HCT116 (cell line): ENCODE measurements around the gene PCNX1. TPM values are rescaled to one million over a fixed set of nuclear protein-coding genes. Genes with fewer than 3 reads are reported as not detected.

Source experiments
- ATAC-seq: fragments of 200-7000 bp; cut with Tn5 transposase; 2 replicates; pipeline ENCODE4 v1.9.1; 2020; ENCODE audit warnings: mild to moderate bottlenecking, moderate library complexity
- BruUV-seq: library from RNA; stranded (reverse); fragments of 400-500 nt; replicated peaks from 2 replicates; lab custom pipeline; 2021; lab: Mats Ljungman, UMichigan
- CTCF ChIA-PET: fragments of 300-600 bp; sonication (Branson Sonifier 250); formaldehyde crosslinking; loops from one replicate; lab custom pipeline; 2021; ENCODE audit warnings: antibody characterized with exemption; lab: Charles Lee
- POLR2A ChIA-PET: fragments of 300-600, 350-600 bp; sonication (Branson Sonifier 250); formaldehyde crosslinking; loops from one replicate; lab custom pipeline; 2021; ENCODE audit warnings: antibody characterized with exemption; lab: Charles Lee
- RAD21 ChIA-PET, 2 experiments: fragments of 300-600 bp; sonication (Branson Sonifier 250); formaldehyde crosslinking; loops; one replicate each; lab custom pipeline; 2023; ENCODE audit warnings: low total read pairs in 2 of 2; ENCODE audit not compliant: uncharacterized antibody in 2 of 2, unreplicated experiment in 2 of 2, low non-redundant PET in 1 of 2; lab: Charles Lee
- DNase-seq: peaks from one replicate; pipeline ENCODE4 v3.0.0-alpha.2; 2010; ENCODE audit warnings: low read depth, low spot score
- H2AFZ ChIP-seq: fragments of 200-600 bp; shearing (Covaris generic), sonication (generic); 2 replicates; pipeline ENCODE4 v1.6.1; 2017; ENCODE audit warnings: low read depth, mixed run types, mixed read lengths, antibody characterized with exemption, low read length; ENCODE audit not compliant: poor library complexity, severe bottlenecking
- H3K27ac ChIP-seq: 2 replicates; pipeline ENCODE4 v1.5.1; 2012; ENCODE audit warnings: low read depth, low read length
- H3K27me3 ChIP-seq: fragments of 200-600 bp; sonication (generic); 2 replicates; pipeline ENCODE4 v1.6.1; 2016; ENCODE audit warnings: mixed run types, low read length, mixed read lengths; ENCODE audit not compliant: insufficient read depth
- H3K36me3 ChIP-seq, 2 experiments: fragments of 200-500 bp in 1 of 2; fragments of 200-600 bp in 1 of 2; sonication (Bioruptor generic) in 1 of 2; sonication (generic) in 1 of 2; 2 replicates each; pipeline versions ENCODE4 v1.5.1 to v1.6.1; 2014 to 2016; ENCODE audit warnings: low read length in 2 of 2, inconsistent platforms in 1 of 2, mixed read lengths in 1 of 2, mixed run types in 1 of 2; ENCODE audit not compliant: insufficient read depth in 2 of 2, control insufficient read depth in 1 of 2
- H3K4me1 ChIP-seq, 2 experiments: fragments of 200-600 bp in 1 of 2; sonication (generic) in 1 of 2; 2 replicates each; pipeline versions ENCODE4 v1.5.1 to v1.6.1; 2012 to 2017; ENCODE audit warnings: low read length in 2 of 2, inconsistent platforms in 1 of 2, mild to moderate bottlenecking in 1 of 2, mixed read lengths in 1 of 2, mixed run types in 1 of 2, moderate library complexity in 1 of 2; ENCODE audit not compliant: insufficient read depth in 2 of 2, control insufficient read depth in 1 of 2
- H3K4me2 ChIP-seq: fragments of 200-600 bp; sonication (generic); 2 replicates; pipeline ENCODE4 v1.6.1; 2017; ENCODE audit warnings: mixed run types, low read length, mixed read lengths
- H3K4me3 ChIP-seq, 2 experiments: fragments of 200-600 bp in 1 of 2; sonication (generic) in 1 of 2; replicated peaks in 1 of 2; 2 replicates each; pipeline ENCODE4 v1.5.1; 2011 to 2016; ENCODE audit warnings: low read length in 2 of 2, control low read depth in 1 of 2, low read depth in 1 of 2, mild to moderate bottlenecking in 1 of 2, mixed read lengths in 1 of 2, mixed run types in 1 of 2
- H3K79me2 ChIP-seq: fragments of 200-600 bp; sonication (generic); 2 replicates; pipeline ENCODE4 v1.6.1; 2017; ENCODE audit warnings: mild to moderate bottlenecking, mixed run types, low read length, moderate library complexity, mixed read lengths; ENCODE audit not compliant: insufficient read depth
- H3K9ac ChIP-seq: fragments of 200-600 bp; sonication (generic); 2 replicates; pipeline ENCODE4 v1.6.1; 2016; ENCODE audit warnings: low read length, mixed read lengths
- H3K9me2 ChIP-seq: fragments of 200-600 bp; sonication (generic), shearing (Covaris generic); 2 replicates; pipeline ENCODE4 v1.6.1; 2017; ENCODE audit warnings: mixed run types, mild to moderate bottlenecking, moderate library complexity; ENCODE audit not compliant: insufficient read depth
- H3K9me3 ChIP-seq, 2 experiments: fragments of 200-500 bp in 1 of 2; fragments of 200-600 bp in 1 of 2; sonication (Bioruptor generic) in 1 of 2; sonication (generic) in 1 of 2; 2 replicates each; pipeline ENCODE4 v1.6.1; 2014 to 2017; ENCODE audit warnings: low read length in 2 of 2, mixed read lengths in 2 of 2, inconsistent platforms in 1 of 2, low read depth in 1 of 2, mild to moderate bottlenecking in 1 of 2, mixed run types in 1 of 2, moderate library complexity in 1 of 2; ENCODE audit not compliant: control insufficient read depth in 1 of 2, insufficient read depth in 1 of 2
- H4K20me1 ChIP-seq: fragments of 200-600 bp; sonication (generic), shearing (Covaris generic); 2 replicates; pipeline ENCODE4 v1.6.1; 2017; ENCODE audit warnings: mixed run types, mild to moderate bottlenecking, moderate library complexity; ENCODE audit not compliant: insufficient read depth
- ATF3 ChIP-seq: IDR thresholded peaks from 2 replicates; pipeline ENCODE4 v1.6.1; 2012
- CEBPB ChIP-seq: IDR thresholded peaks from 2 replicates; pipeline ENCODE4 v1.6.1; 2012; ENCODE audit warnings: low read depth
- ELF1 ChIP-seq: IDR thresholded peaks from 2 replicates; pipeline ENCODE4 v1.6.1; 2012; ENCODE audit warnings: low read depth, borderline replicate concordance
- EZH2 ChIP-seq: fragments of 200-600 bp; sonication (generic); IDR thresholded peaks from 2 replicates; pipeline ENCODE4 v1.6.1; 2017; ENCODE audit warnings: antibody characterized with exemption, mixed run types
- FOSL1 ChIP-seq: IDR thresholded peaks from 2 replicates; pipeline ENCODE4 v1.6.1; 2012; ENCODE audit warnings: low read depth
- JUND ChIP-seq: IDR thresholded peaks from 2 replicates; pipeline ENCODE4 v1.6.1; 2012
- POLR2AphosphoS5 ChIP-seq: IDR thresholded peaks from 2 replicates; pipeline ENCODE4 v1.6.1; 2011; ENCODE audit warnings: mild to moderate bottlenecking, low read depth, low read length, moderate library complexity
- SP1 ChIP-seq: IDR thresholded peaks from 2 replicates; pipeline ENCODE4 v1.6.1; 2012; ENCODE audit warnings: low read depth
- SRF ChIP-seq: IDR thresholded peaks from 2 replicates; pipeline ENCODE4 v1.6.1; 2012; ENCODE audit warnings: low read depth
- ZFX ChIP-seq: fragments of 450-650 bp; IDR thresholded peaks from 2 replicates; pipeline ENCODE4 v1.6.1; 2017
- ZNF274 ChIP-seq: fragments of 200-500 bp; sonication (Bioruptor generic); IDR thresholded peaks from 2 replicates; pipeline ENCODE4 v1.6.1; 2014; ENCODE audit warnings: mild to moderate bottlenecking, low read depth, low read length, inconsistent platforms
- intact Hi-C: fragments of 100-400 bp; cut with micrococcal nuclease; formaldehyde crosslinking; loops from 2 replicates; pipeline ENCODE4 v1.10.0; 2022
- total RNA-seq: library from RNA; stranded (reverse); gene quantifications from one replicate; pipeline ENCODE4 v1.2.1, GENCODE V29; 2021; ENCODE audit not compliant: unreplicated experiment
- TF ChIP-seq, protein P1 (sequence below): IDR thresholded peaks from 2 replicates; pipeline ENCODE4 v1.6.1; 2011; ENCODE audit warnings: mild to moderate bottlenecking, low read length, moderate library complexity; ENCODE audit not compliant: insufficient replicate concordance; ENCODE audit errors: extremely low read depth
- TF ChIP-seq, protein P2 (sequence below): IDR thresholded peaks from 2 replicates; pipeline ENCODE4 v1.6.1; 2012; ENCODE audit warnings: low read depth
- TF ChIP-seq, protein P3 (sequence below): IDR thresholded peaks from 2 replicates; pipeline ENCODE4 v1.6.1; 2012

Gene PCNX1
- total RNA-seq, 1 experiment from 2014 or later, result 52.2 TPM

GRCh38 chr14:70889555-70889954 lies 17.7 kb upstream of the PCNX1 start:
- TF ChIP-seq, protein P1, sequence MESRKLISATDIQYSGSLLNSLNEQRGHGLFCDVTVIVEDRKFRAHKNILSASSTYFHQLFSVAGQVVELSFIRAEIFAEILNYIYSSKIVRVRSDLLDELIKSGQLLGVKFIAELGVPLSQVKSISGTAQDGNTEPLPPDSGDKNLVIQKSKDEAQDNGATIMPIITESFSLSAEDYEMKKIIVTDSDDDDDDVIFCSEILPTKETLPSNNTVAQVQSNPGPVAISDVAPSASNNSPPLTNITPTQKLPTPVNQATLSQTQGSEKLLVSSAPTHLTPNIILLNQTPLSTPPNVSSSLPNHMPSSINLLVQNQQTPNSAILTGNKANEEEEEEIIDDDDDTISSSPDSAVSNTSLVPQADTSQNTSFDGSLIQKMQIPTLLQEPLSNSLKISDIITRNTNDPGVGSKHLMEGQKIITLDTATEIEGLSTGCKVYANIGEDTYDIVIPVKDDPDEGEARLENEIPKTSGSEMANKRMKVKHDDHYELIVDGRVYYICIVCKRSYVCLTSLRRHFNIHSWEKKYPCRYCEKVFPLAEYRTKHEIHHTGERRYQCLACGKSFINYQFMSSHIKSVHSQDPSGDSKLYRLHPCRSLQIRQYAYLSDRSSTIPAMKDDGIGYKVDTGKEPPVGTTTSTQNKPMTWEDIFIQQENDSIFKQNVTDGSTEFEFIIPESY, result no peak
- Histone ChIP-seq H3K27ac (no peak overlapping the region), H4K20me1 (no peaks in the 10 kb centered on the region), H3K4me3 (no peak overlapping the region), H3K9ac (no peak overlapping the region), H2AFZ (no peak overlapping the region), H3K27me3 (no peaks in the 10 kb centered on the region), H3K36me3 (no peaks in the 10 kb centered on the region), H3K4me1 (no peaks in the 10 kb centered on the region), H3K4me2 (no peak overlapping the region), H3K79me2 (no peaks in the 10 kb centered on the region), H3K9me3 (no peaks in the 10 kb centered on the region), H3K9me2 (no peaks in the 10 kb centered on the region)
- BruUV-seq, result no TSS peak
- ChIA-PET POLR2A (no interaction called here), RAD21 (no interaction called here), CTCF (no interaction called here)
- DNase-seq, result no peak
- ATAC-seq, result no peak
- intact Hi-C loops, result no loop called here

GRCh38 chr14:70890826-70891659 lies 16.2 kb upstream of the PCNX1 start:
- Histone ChIP-seq H3K4me1 (no peaks in the 10 kb centered on the region), H3K9me2 (no peaks in the 10 kb centered on the region), H3K79me2 (no peaks in the 10 kb centered on the region), H3K4me3 (no peak overlapping the region), H3K4me2 (no peak overlapping the region), H3K9ac (no peak overlapping the region), H3K9me3 (no peaks in the 10 kb centered on the region), H3K36me3 (no peaks in the 10 kb centered on the region), H4K20me1 (no peaks in the 10 kb centered on the region), H2AFZ (no peak overlapping the region), H3K27ac (no peak overlapping the region), H3K27me3 (no peaks in the 10 kb centered on the region)
- ChIA-PET CTCF (interaction anchor here (1.8 kb wide), 1 partner anchor 16 kb away, joined by 5 read pairs; the partner anchor contains the start of gene PCNX1), RAD21 (no interaction called here), POLR2A (no interaction called here)
- DNase-seq, result no peak
- no TSS peak for BruUV-seq
- intact Hi-C loops, result no loop called here
- ATAC-seq, result no peak
- TF ChIP-seq SRF (no peak), ELF1 (no peak), JUND (no peak), EZH2 (no peak), ATF3 (no peak), CEBPB (no peak), ZNF274 (no peak), ZFX (no peak), FOSL1 (no peak), SP1 (no peak), POLR2AphosphoS5 (no peak)
- TF ChIP-seq, protein P2, sequence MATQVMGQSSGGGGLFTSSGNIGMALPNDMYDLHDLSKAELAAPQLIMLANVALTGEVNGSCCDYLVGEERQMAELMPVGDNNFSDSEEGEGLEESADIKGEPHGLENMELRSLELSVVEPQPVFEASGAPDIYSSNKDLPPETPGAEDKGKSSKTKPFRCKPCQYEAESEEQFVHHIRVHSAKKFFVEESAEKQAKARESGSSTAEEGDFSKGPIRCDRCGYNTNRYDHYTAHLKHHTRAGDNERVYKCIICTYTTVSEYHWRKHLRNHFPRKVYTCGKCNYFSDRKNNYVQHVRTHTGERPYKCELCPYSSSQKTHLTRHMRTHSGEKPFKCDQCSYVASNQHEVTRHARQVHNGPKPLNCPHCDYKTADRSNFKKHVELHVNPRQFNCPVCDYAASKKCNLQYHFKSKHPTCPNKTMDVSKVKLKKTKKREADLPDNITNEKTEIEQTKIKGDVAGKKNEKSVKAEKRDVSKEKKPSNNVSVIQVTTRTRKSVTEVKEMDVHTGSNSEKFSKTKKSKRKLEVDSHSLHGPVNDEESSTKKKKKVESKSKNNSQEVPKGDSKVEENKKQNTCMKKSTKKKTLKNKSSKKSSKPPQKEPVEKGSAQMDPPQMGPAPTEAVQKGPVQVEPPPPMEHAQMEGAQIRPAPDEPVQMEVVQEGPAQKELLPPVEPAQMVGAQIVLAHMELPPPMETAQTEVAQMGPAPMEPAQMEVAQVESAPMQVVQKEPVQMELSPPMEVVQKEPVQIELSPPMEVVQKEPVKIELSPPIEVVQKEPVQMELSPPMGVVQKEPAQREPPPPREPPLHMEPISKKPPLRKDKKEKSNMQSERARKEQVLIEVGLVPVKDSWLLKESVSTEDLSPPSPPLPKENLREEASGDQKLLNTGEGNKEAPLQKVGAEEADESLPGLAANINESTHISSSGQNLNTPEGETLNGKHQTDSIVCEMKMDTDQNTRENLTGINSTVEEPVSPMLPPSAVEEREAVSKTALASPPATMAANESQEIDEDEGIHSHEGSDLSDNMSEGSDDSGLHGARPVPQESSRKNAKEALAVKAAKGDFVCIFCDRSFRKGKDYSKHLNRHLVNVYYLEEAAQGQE, result no peak
- TF ChIP-seq, protein P3, sequence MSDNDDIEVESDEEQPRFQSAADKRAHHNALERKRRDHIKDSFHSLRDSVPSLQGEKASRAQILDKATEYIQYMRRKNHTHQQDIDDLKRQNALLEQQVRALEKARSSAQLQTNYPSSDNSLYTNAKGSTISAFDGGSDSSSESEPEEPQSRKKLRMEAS, result no peak
